ENCODE measurements around the gene GNAQ. TPM values are rescaled to one million over a fixed set of nuclear protein-coding genes. Genes with fewer than 3 reads are reported as not detected.

The GNAQ gene
- total RNA-seq, 1 experiment from 2014 or later = 48.6 TPM

DNA sequence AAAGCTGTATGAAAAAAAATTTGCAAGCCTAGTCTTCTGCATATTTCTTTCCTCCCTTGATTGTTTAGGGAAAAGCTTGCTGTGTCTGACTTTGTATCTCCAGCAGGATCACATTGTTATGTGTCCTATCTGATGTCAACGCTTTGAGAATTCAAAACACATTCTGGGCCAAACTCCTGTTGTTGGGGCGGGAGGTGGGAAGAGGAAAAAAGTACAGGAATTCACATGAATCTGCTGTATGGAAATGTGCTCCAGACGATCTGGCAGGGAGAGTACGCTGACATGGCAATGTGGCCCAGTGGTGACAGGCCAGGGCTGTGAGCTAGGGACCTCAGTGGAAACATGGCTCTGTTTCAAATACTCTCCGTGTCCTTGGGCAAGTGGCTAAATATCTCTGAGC, 296.1 kb downstream of the GNAQ start:
- Mint-ChIP-seq H3K4me3 (no peak overlapping the region), H3K27ac (peak overlapping the region; percentile 19 to 85 (median 53); a peak in 5 of 7 replicates), H3K9me3 (no peaks in the 10 kb centered on the region), H3K27me3 (ENCODE audit: low read depth) (no peaks in the 10 kb centered on the region), H3K4me1 (peaks cover 49 to 58% of the 10 kb centered on the region in 2 experiments), H3K36me3 (ENCODE audit: insufficient read depth in 1 of 3, low read depth in 3 of 3) (peaks cover 0 to 6% (median 3%) of the 10 kb centered on the region in 3 experiments; a peak in 1 of 7 replicates)
- peaks cover 8% of the 10 kb centered on the region for H3K4me1 ChIP-seq (ENCODE audit: insufficient read depth, low read length)
- no peak overlapping the region for H4K8ac ChIP-seq (replicated peaks; ENCODE audit: insufficient read length, low read depth, low read length)
- H3K79me2 ChIP-seq (ENCODE audit: insufficient read depth, low read length) = no peaks in the 10 kb centered on the region
- no peaks in the 10 kb centered on the region for H3K79me1 ChIP-seq (ENCODE audit: insufficient read depth, low read depth, low read length, poor library complexity, severe bottlenecking)
- H2BK15ac ChIP-seq (ENCODE audit: low read depth, low read length) = no peak overlapping the region
- no peak overlapping the region for H4K5ac ChIP-seq (ENCODE audit: insufficient read length, low read depth, low read length)
- no peak overlapping the region for H3K9ac ChIP-seq (ENCODE audit: extremely low read depth, insufficient read length, low read length)
- H2BK5ac ChIP-seq (ENCODE audit: insufficient read length, low read length) = no peak overlapping the region
- no peaks in the 10 kb centered on the region for H4K20me1 ChIP-seq (ENCODE audit: control insufficient read depth, insufficient read depth, insufficient read length)
- peak overlapping the region; percentile 3; the same call in 1 of the 2 replicates for H3K14ac ChIP-seq (ENCODE audit: insufficient read depth, low read length)
- peaks cover 3% of the 10 kb centered on the region for H3K23me2 ChIP-seq (ENCODE audit: insufficient read length, low read depth, low read length, poor library complexity, severe bottlenecking)
- no peak overlapping the region for H3K4ac ChIP-seq (ENCODE audit: low read depth, low read length)
- DNase-seq = no peak
- no peak overlapping the region for H2BK20ac ChIP-seq (ENCODE audit: low read depth, low read length, poor library complexity, severe bottlenecking)
- H2AK5ac ChIP-seq (ENCODE audit: insufficient read length, low read length) = peak overlapping the region; percentile 1
- no peak overlapping the region for H2AFZ ChIP-seq (ENCODE audit: low read length)
- H3K4me2 ChIP-seq (ENCODE audit: insufficient read depth, insufficient read length, low read length) = no peak overlapping the region
- H2BK120ac ChIP-seq (ENCODE audit: low read depth, low read length, poor library complexity, severe bottlenecking) = no peak overlapping the region
- H3K27ac ChIP-seq (ENCODE audit: insufficient read length, low read depth, low read length) = peak overlapping the region; percentile 13
- no CpG with 5 or more reads among the region's 5 CpGs for WGBS (ENCODE audit: extremely low coverage, insufficient read length, low lambda C conversion rate)
- H3K56ac ChIP-seq (ENCODE audit: insufficient read length, low read depth, low read length) = no peak overlapping the region
- no peak overlapping the region for H3K23ac ChIP-seq (ENCODE audit: insufficient read length, low read depth, low read length)
- peak overlapping the region; percentile 39 for H3K18ac ChIP-seq (ENCODE audit: insufficient read length, low read depth, low read length)
- TF ChIP-seq, protein P1, sequence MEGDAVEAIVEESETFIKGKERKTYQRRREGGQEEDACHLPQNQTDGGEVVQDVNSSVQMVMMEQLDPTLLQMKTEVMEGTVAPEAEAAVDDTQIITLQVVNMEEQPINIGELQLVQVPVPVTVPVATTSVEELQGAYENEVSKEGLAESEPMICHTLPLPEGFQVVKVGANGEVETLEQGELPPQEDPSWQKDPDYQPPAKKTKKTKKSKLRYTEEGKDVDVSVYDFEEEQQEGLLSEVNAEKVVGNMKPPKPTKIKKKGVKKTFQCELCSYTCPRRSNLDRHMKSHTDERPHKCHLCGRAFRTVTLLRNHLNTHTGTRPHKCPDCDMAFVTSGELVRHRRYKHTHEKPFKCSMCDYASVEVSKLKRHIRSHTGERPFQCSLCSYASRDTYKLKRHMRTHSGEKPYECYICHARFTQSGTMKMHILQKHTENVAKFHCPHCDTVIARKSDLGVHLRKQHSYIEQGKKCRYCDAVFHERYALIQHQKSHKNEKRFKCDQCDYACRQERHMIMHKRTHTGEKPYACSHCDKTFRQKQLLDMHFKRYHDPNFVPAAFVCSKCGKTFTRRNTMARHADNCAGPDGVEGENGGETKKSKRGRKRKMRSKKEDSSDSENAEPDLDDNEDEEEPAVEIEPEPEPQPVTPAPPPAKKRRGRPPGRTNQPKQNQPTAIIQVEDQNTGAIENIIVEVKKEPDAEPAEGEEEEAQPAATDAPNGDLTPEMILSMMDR (conservative IDR thresholded peaks at IDR 0.05) = no peak
- H4K91ac ChIP-seq (ENCODE audit: insufficient read length, low read depth, low read length) = no peak overlapping the region
- no peaks in the 10 kb centered on the region for H3K9me3 ChIP-seq (ENCODE audit: control insufficient read depth, low read depth, low read length)
- H3T11ph ChIP-seq (ENCODE audit: low read length) = no peak overlapping the region
- no peaks in the 10 kb centered on the region for H3K27me3 ChIP-seq (ENCODE audit: insufficient read depth, low read length)
- H2BK12ac ChIP-seq (ENCODE audit: insufficient read length, low read depth, low read length) = no peak overlapping the region
